Measurements from ENCODE around the gene ZDHHC14. TPM values are rescaled to one million over a fixed set of nuclear protein-coding genes. Genes with fewer than 3 reads are reported as not detected.
A peak's percentile ranks its signal among the peaks of the same experiment; 100 is the strongest.

The ZDHHC14 gene
- total and polyA plus RNA-seq, 4 donors: 4.3 to 18.3 (median 8.9) TPM

GRCh38 chr6:157650261-157650640, 269.3 kb downstream of the ZDHHC14 start:
- Histone ChIP-seq H3K27me3 (ENCODE audit: control insufficient read depth in 3 of 3, insufficient read depth in 3 of 3, low read length in 2 of 3) (no peaks in the 10 kb centered on the region), H3K36me3 (ENCODE audit: control insufficient read depth in 4 of 4, insufficient read depth in 4 of 4, low read length in 4 of 4) (peaks cover 0 to 20% (median 7%) of the 10 kb centered on the region in 4 donors), H3K4me1 (ENCODE audit: control insufficient read depth in 5 of 5, insufficient read depth in 5 of 5, low read length in 5 of 5) (peaks cover 0 to 18% (median 4%) of the 10 kb centered on the region in 5 donors), H3K9ac (ENCODE audit: insufficient read depth in 1 of 2, low read length in 2 of 2) (no peak overlapping the region), H3K9me3 (ENCODE audit: control insufficient read depth in 4 of 4, insufficient read depth in 3 of 4, low read length in 3 of 4) (no peaks in the 10 kb centered on the region), H3K4me3 (no peak overlapping the region), H3K27ac (ENCODE audit: low read depth in 1 of 2, low read length in 1 of 2) (no peak overlapping the region)
- no peak for TF ChIP-seq CTCF (IDR thresholded peaks at IDR 0.05; ENCODE audit: control extremely low read depth, extremely low read depth)
- no peak for ATAC-seq (ENCODE audit: insufficient read depth, low FRiP score)
- DNase-seq: peak; percentile 61 to 81 (median 67)
- WGBS, 2 donors: 65 to 73% methylated on average over 12 of the region's 12 CpGs

- Histone ChIP-seq H3K36me3 (ENCODE audit: control insufficient read depth in 4 of 4, insufficient read depth in 4 of 4, low read length in 4 of 4) (peaks cover 0 to 22% (median 8%) of the 10 kb centered on the region in 4 donors), H3K4me3 (no peak overlapping the region), H3K9ac (ENCODE audit: insufficient read depth in 1 of 2, low read length in 2 of 2) (no peak overlapping the region), H3K27me3 (ENCODE audit: control insufficient read depth in 3 of 3, insufficient read depth in 3 of 3, low read length in 2 of 3) (no peaks in the 10 kb centered on the region), H3K4me1 (ENCODE audit: control insufficient read depth in 5 of 5, insufficient read depth in 5 of 5, low read length in 5 of 5) (peaks cover 0 to 18% (median 4%) of the 10 kb centered on the region in 5 donors), H3K27ac (ENCODE audit: low read depth in 1 of 2, low read length in 1 of 2) (no peak overlapping the region), H3K9me3 (ENCODE audit: control insufficient read depth in 4 of 4, insufficient read depth in 3 of 4, low read length in 3 of 4) (no peaks in the 10 kb centered on the region)
- ATAC-seq (ENCODE audit: insufficient read depth, low FRiP score) (no peak), DNase-seq (no peak)
- no peak for TF ChIP-seq CTCF (IDR thresholded peaks at IDR 0.05; ENCODE audit: control extremely low read depth, extremely low read depth)
- WGBS, 2 donors: 96% methylated on average over 7 of the region's 7 CpGs
Observed at GRCh38 chr6:157650801-157651200, 269.8 kb downstream of the ZDHHC14 start.

GRCh38 chr6:157651731-157652490, 270.9 kb downstream of the ZDHHC14 start:
- no peaks in the 10 kb centered on the region for H3K9me3 ChIP-seq (ENCODE audit: control insufficient read depth in 4 of 4, insufficient read depth in 3 of 4, low read length in 3 of 4)
- H3K36me3 ChIP-seq (ENCODE audit: control insufficient read depth in 4 of 4, insufficient read depth in 4 of 4, low read length in 4 of 4): peaks cover 0 to 26% (median 8%) of the 10 kb centered on the region in 4 donors
- DNase-seq (peak in 1 of 3 donors; percentile 37), ATAC-seq (ENCODE audit: insufficient read depth, low FRiP score) (no peak)
- H3K27ac ChIP-seq (ENCODE audit: low read depth in 1 of 2, low read length in 1 of 2): no peak overlapping the region
- H3K27me3 ChIP-seq (ENCODE audit: control insufficient read depth in 3 of 3, insufficient read depth in 3 of 3, low read length in 2 of 3): no peaks in the 10 kb centered on the region
- peaks cover 0 to 18% (median 4%) of the 10 kb centered on the region in 5 donors for H3K4me1 ChIP-seq (ENCODE audit: control insufficient read depth in 5 of 5, insufficient read depth in 5 of 5, low read length in 5 of 5)
- H3K9ac ChIP-seq (ENCODE audit: insufficient read depth in 1 of 2, low read length in 2 of 2): no peak overlapping the region
- 89 to 94% methylated on average over 13 of the region's 13 CpGs for WGBS, 2 donors
- TF ChIP-seq CTCF (IDR thresholded peaks at IDR 0.05; ENCODE audit: control extremely low read depth, extremely low read depth): no peak
- H3K4me3 ChIP-seq: no peak overlapping the region

Measured in lung (tissue), 12 donors.